Measurements from ENCODE around the gene LITAF. TPM values are rescaled to one million over a fixed set of nuclear protein-coding genes. Genes with fewer than 3 reads are reported as not detected.

Gene LITAF
- total and polyA plus RNA-seq, 2 of the 4 experiments (the other 2 are of a cell fraction) = 113 to 206 TPM

GRCh38 chr16:11565665-11566064 lies 21.1 kb downstream of the LITAF start:
- Histone ChIP-seq H3K27ac (ENCODE audit: insufficient read depth, low read length) (no peak overlapping the region), H2AK9ac (replicated peaks; ENCODE audit: low read depth, low read length, poor library complexity) (no peak overlapping the region), H3K79me1 (ENCODE audit: low read depth in 1 of 2, low read length in 2 of 2) (peaks cover 43 to 93% of the 10 kb centered on the region in 2 experiments), H3K9me1 (ENCODE audit: insufficient read depth, low read length) (peaks cover 13% of the 10 kb centered on the region), H3K4me2 (ENCODE audit: low read depth, low read length) (no peak overlapping the region), H4K91ac (ENCODE audit: insufficient read depth, low read depth, low read length) (no peak overlapping the region), H3K23ac (ENCODE audit: low read depth, low read length) (no peak overlapping the region), H4K8ac (ENCODE audit: low read depth in 2 of 2, low read length in 2 of 2) (no peak overlapping the region), H3K9me3 (ENCODE audit: control insufficient read depth, insufficient read depth, low read length) (no peaks in the 10 kb centered on the region), H2AFZ (replicated peaks; ENCODE audit: low read length, poor library complexity) (no peak overlapping the region), H3K36me3 (ENCODE audit: control insufficient read depth, insufficient read depth, low read length) (peaks cover 25% of the 10 kb centered on the region), H3K4me1 (ENCODE audit: control insufficient read depth, insufficient read depth, low read length) (peaks cover 12% of the 10 kb centered on the region), H4K20me1 (ENCODE audit: insufficient read depth, low read length) (peaks cover 80% of the 10 kb centered on the region), H3K4ac (ENCODE audit: low read depth, low read length) (no peak overlapping the region), H2AK5ac (ENCODE audit: low read depth, low read length) (no peak overlapping the region), H3K9ac (ENCODE audit: low read depth, low read length) (no peak overlapping the region), H2BK15ac (ENCODE audit: low read depth, low read length) (no peak overlapping the region), H3K18ac (ENCODE audit: low read depth, low read length) (no peak overlapping the region), H3K4me3 (ENCODE audit: insufficient read depth, low read depth, low read length) (no peak overlapping the region), H3K27me3 (ENCODE audit: control insufficient read depth, insufficient read depth, low read length) (no peaks in the 10 kb centered on the region), H3K14ac (replicated peaks; ENCODE audit: low read depth, low read length) (no peak overlapping the region), H2BK5ac (ENCODE audit: low read depth, low read length, poor library complexity, severe bottlenecking) (no peak overlapping the region), H3K56ac (ENCODE audit: extremely low read depth, insufficient read depth, low read length) (no peak overlapping the region), H2BK20ac (ENCODE audit: low read depth, low read length) (no peak overlapping the region), H2BK120ac (ENCODE audit: low read depth, low read length) (no peak overlapping the region), H4K5ac (ENCODE audit: low read depth, low read length) (no peak overlapping the region)
- TF ChIP-seq CTCF (conservative IDR thresholded peaks at IDR 0.05; ENCODE audit: low read depth, low read length) (no peak), RCOR1 (IDR thresholded peaks at IDR 0.05; ENCODE audit: insufficient replicate concordance, low read length) (no peak), MAZ (IDR thresholded peaks at IDR 0.05; ENCODE audit: borderline replicate concordance, low read depth, low read length) (no peak), USF2 (IDR thresholded peaks at IDR 0.05; ENCODE audit: low read depth, low read length) (no peak), NFE2L2 (IDR thresholded peaks at IDR 0.05; ENCODE audit: low read depth, low read length) (no peak), FOS (IDR thresholded peaks at IDR 0.05; ENCODE audit: low read depth, low read length) (no peak), RAD21 (IDR thresholded peaks at IDR 0.05; ENCODE audit: low read length) (no peak), MAFK (IDR thresholded peaks at IDR 0.05; ENCODE audit: low read depth, low read length) (no peak), ELK1 (IDR thresholded peaks at IDR 0.05; ENCODE audit: borderline replicate concordance, low read depth, low read length) (no peak), CHD1 (IDR thresholded peaks at IDR 0.05; ENCODE audit: low read depth, low read length) (no peak), SMC3 (IDR thresholded peaks at IDR 0.05; ENCODE audit: low read depth, low read length) (no peak), RFX5 (IDR thresholded peaks at IDR 0.05; ENCODE audit: low read depth, low read length) (no peak), CEBPB (IDR thresholded peaks at IDR 0.05; ENCODE audit: low read depth, low read length) (no peak), MXI1 (IDR thresholded peaks at IDR 0.05; ENCODE audit: borderline replicate concordance, low read depth, low read length) (no peak), BHLHE40 (IDR thresholded peaks at IDR 0.05; ENCODE audit: low read depth, low read length) (no peak), POLR2A (IDR thresholded peaks at IDR 0.05; ENCODE audit: low read depth, low read length) (no peak)
- intact Hi-C loops (cut with micrococcal nuclease) (no loop called here), in situ Hi-C loops (cut with MboI; ENCODE audit: low sequenced_read_pairs) (no loop called here), dilution Hi-C loops (cut with HindIII; ENCODE audit: low sequenced_read_pairs, unreplicated experiment) (no loop called here)
- ChIA-PET CTCF (no interaction called here), POLR2A (ENCODE audit: unreplicated experiment) (no interaction called here)
- no TSS peak for BruUV-seq (replicated peaks)
- ATAC-seq (ENCODE audit: low read depth) (no peak), DNase-seq (no peak)
- 98% methylated on average over 9 of the region's 11 CpGs; no CpG with 5 or more reads in 1 of the 2 experiments for WGBS, 2 experiments (ENCODE audit: extremely low coverage in 2 of 2, insufficient read length in 1 of 2)
